ENCODE results near the gene ALDOB. TPM values are rescaled to one million over a fixed set of nuclear protein-coding genes. Genes with fewer than 3 reads are reported as not detected.

The ALDOB gene
- total RNA-seq, 1 experiment from 2014 or later = 0.67 TPM

- Histone ChIP-seq H3K36me3 (ENCODE audit: control insufficient read depth, insufficient read depth, low read length) (no peaks in the 10 kb centered on the region), H3K27ac (ENCODE audit: low read length) (no peak overlapping the region), H3K27me3 (ENCODE audit: control insufficient read depth, insufficient read depth, low read length) (peaks cover 5% of the 10 kb centered on the region; the same call in 1 of the 2 replicates), H3K4me3 (ENCODE audit: low read depth in 2 of 2, low read length in 2 of 2) (no peak overlapping the region), H3K4me1 (ENCODE audit: control insufficient read depth, insufficient read depth, low read length) (no peaks in the 10 kb centered on the region), H3K9me3 (ENCODE audit: control insufficient read depth, insufficient read depth, low read depth, low read length) (no peaks in the 10 kb centered on the region)
- ATAC-seq (no peak), DNase-seq (ENCODE audit: low read depth, low spot score) (no peak)
- ChIA-PET POLR2A (no interaction called here), CTCF (no interaction called here)
- in situ Hi-C loops (cut with HindIII; ENCODE audit: low pct_unique_long_range_greater_than_20kb, low sequenced_read_pairs) (no loop called here), intact Hi-C loops (cut with micrococcal nuclease; ENCODE audit: unreplicated experiment) (no loop called here)
- TF ChIP-seq TCF7L2 (IDR thresholded peaks at IDR 0.05; ENCODE audit: low read depth, low read length) = no peak
- no peak for TF ChIP-seq REST (IDR thresholded peaks at IDR 0.05; ENCODE audit: insufficient read depth in 1 of 2, low read depth in 2 of 2, low read length in 1 of 2)
- no peak for TF ChIP-seq CTCF (IDR thresholded peaks at IDR 0.05)
- TF ChIP-seq POLR2AphosphoS5 (IDR thresholded peaks at IDR 0.05; ENCODE audit: low read depth, low read length) = no peak
- no peak for TF ChIP-seq SIN3A (IDR thresholded peaks at IDR 0.05; ENCODE audit: borderline replicate concordance, insufficient read depth, low read depth, low read length)
- no TSS peak for BruUV-seq (replicated peaks)
These were observed 2.2 kb upstream of the ALDOB start for GRCh38 chr9:101437806-101438232.

GRCh38 chr9:101434998-101435397 is 576 bp downstream of the ALDOB start:
- in situ Hi-C loops (cut with HindIII; ENCODE audit: low pct_unique_long_range_greater_than_20kb, low sequenced_read_pairs) (no loop called here), intact Hi-C loops (cut with micrococcal nuclease; ENCODE audit: unreplicated experiment) (no loop called here)
- H3K9me3 ChIP-seq (ENCODE audit: control insufficient read depth, insufficient read depth, low read depth, low read length) = no peaks in the 10 kb centered on the region
- ATAC-seq (no peak), DNase-seq (ENCODE audit: low read depth, low spot score) (no peak)
- POLR2A ChIA-PET = no interaction called here
- CTCF ChIA-PET = no interaction called here
- BruUV-seq (replicated peaks) = no TSS peak
- H3K27me3 ChIP-seq (ENCODE audit: control insufficient read depth, insufficient read depth, low read length) = peaks cover 5% of the 10 kb centered on the region; the same call in 1 of the 2 replicates
- no peak overlapping the region for H3K27ac ChIP-seq (ENCODE audit: low read length)
- H3K4me3 ChIP-seq (ENCODE audit: low read depth in 2 of 2, low read length in 2 of 2) = no peak overlapping the region
- TF ChIP-seq SIN3A (IDR thresholded peaks at IDR 0.05; ENCODE audit: borderline replicate concordance, insufficient read depth, low read depth, low read length) (no peak), CTCF (IDR thresholded peaks at IDR 0.05) (no peak), REST (IDR thresholded peaks at IDR 0.05; ENCODE audit: insufficient read depth in 1 of 2, low read depth in 2 of 2, low read length in 1 of 2) (no peak), TCF7L2 (IDR thresholded peaks at IDR 0.05; ENCODE audit: low read depth, low read length) (no peak), POLR2AphosphoS5 (IDR thresholded peaks at IDR 0.05; ENCODE audit: low read depth, low read length) (no peak)
- H3K4me1 ChIP-seq (ENCODE audit: control insufficient read depth, insufficient read depth, low read length) = no peaks in the 10 kb centered on the region
- H3K36me3 ChIP-seq (ENCODE audit: control insufficient read depth, insufficient read depth, low read length) = no peaks in the 10 kb centered on the region

Measured in Panc1 (cell line).